Measurements from ENCODE around the gene PTPRN2.

- TF ChIP-seq CTCF (IDR thresholded peaks at IDR 0.05) (no peak), SIN3A (IDR thresholded peaks at IDR 0.05; ENCODE audit: borderline replicate concordance, insufficient read depth, low read depth, low read length) (no peak), REST (IDR thresholded peaks at IDR 0.05; ENCODE audit: insufficient read depth in 1 of 2, low read depth in 2 of 2, low read length in 1 of 2) (no peak), TCF7L2 (IDR thresholded peaks at IDR 0.05; ENCODE audit: low read depth, low read length) (no peak)
Measured at GRCh38 chr7:157651366-157652160, 936.1 kb downstream of the PTPRN2 start.
